ENCODE measurements around the gene NEIL1.
"Not testable (repeated sequence)": the region's sequence is repeated elsewhere in the genome, so short reads cannot be mapped to it uniquely, and the experiment has no call there.

The NEIL1 gene

GRCh38 chr15:75335313-75335704 is 11.5 kb upstream of the NEIL1 start:
- DNase-seq: no peak

GRCh38 chr15:75335705-75336355 is 11.0 kb upstream of the NEIL1 start, which contains the start of gene COMMD4:
Gene COMMD4 (plus strand): TSS chr15:75336063. CDS start chr15:75336090, 27 bp downstream.
- DNase-seq: peak; percentile 28 to 77 (median 49)

GRCh38 chr15:75338661-75339240 is 8.1 kb upstream of the NEIL1 start:
- DNase-seq: no peak

- no peak for DNase-seq
Measured at GRCh38 chr15:75339531-75340240, 7.2 kb upstream of the NEIL1 start.

GRCh38 chr15:75342221-75342620 is 4.6 kb upstream of the NEIL1 start:
- DNase-seq: no peak

GRCh38 chr15:75343953-75344352 is 2.9 kb upstream of the NEIL1 start:
- DNase-seq: not testable (repeated sequence)

- DNase-seq: peak in 3 of 4 experiments; percentile 23 to 56 (median 47)
Measured at GRCh38 chr15:75347222-75348033, 589 bp downstream of the NEIL1 start.

- DNase-seq: no peak
Measured at GRCh38 chr15:75348034-75348561, 1.3 kb downstream of the NEIL1 start.

- DNase-seq: no peak
Measured at GRCh38 chr15:75348562-75349350, 1.9 kb downstream of the NEIL1 start.

GRCh38 chr15:75349351-75349669 is 2.5 kb downstream of the NEIL1 start:
- DNase-seq: not testable (repeated sequence)

- DNase-seq: peak; percentile 12 to 71 (median 47)
Measured at GRCh38 chr15:75349851-75350588, 3.2 kb downstream of the NEIL1 start.

- no peak for DNase-seq
Measured at GRCh38 chr15:75350601-75351361, 3.9 kb downstream of the NEIL1 start.

GRCh38 chr15:75352186-75353080 is 5.6 kb downstream of the NEIL1 start:
- no peak for DNase-seq

- DNase-seq: no peak
Measured at GRCh38 chr15:75353604-75354003, 6.8 kb downstream of the NEIL1 start.

GRCh38 chr15:75354454-75354853 is 7.6 kb downstream of the NEIL1 start:
- DNase-seq: no peak

- DNase-seq: no peak
Measured at GRCh38 chr15:75355369-75355768, 8.5 kb downstream of the NEIL1 start.

GRCh38 chr15:75356006-75356405 is 9.2 kb downstream of the NEIL1 start:
- DNase-seq: no peak

- no peak for DNase-seq
Measured at GRCh38 chr15:75356517-75356916, 9.7 kb downstream of the NEIL1 start.

- DNase-seq: no peak
Measured at GRCh38 chr15:75357976-75358673, 11.3 kb downstream of the NEIL1 start.
